ENCODE measurements around the gene PSMF1.

DNA sequence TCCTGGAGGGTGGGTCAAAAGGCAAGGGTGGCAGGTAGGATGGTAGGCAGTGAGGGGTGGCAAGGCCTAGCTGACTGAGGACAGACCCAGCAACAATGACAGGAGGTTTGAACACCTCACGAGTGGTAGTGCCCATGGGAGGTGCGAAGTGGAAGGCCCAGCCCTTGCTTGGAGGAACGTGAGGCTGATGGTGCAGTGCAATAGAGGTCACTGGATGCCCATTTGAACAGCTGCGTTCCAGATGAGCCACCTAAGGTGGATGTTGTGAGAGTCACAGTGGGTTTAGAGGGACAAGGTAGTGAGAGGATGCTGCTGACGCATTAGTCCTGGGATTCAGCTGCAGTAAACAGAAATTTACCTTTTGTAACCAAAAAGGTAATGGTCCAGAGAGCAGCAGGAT, 50.8 kb downstream of the PSMF1 start:
- TF ChIP-seq, protein P1, sequence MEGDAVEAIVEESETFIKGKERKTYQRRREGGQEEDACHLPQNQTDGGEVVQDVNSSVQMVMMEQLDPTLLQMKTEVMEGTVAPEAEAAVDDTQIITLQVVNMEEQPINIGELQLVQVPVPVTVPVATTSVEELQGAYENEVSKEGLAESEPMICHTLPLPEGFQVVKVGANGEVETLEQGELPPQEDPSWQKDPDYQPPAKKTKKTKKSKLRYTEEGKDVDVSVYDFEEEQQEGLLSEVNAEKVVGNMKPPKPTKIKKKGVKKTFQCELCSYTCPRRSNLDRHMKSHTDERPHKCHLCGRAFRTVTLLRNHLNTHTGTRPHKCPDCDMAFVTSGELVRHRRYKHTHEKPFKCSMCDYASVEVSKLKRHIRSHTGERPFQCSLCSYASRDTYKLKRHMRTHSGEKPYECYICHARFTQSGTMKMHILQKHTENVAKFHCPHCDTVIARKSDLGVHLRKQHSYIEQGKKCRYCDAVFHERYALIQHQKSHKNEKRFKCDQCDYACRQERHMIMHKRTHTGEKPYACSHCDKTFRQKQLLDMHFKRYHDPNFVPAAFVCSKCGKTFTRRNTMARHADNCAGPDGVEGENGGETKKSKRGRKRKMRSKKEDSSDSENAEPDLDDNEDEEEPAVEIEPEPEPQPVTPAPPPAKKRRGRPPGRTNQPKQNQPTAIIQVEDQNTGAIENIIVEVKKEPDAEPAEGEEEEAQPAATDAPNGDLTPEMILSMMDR (IDR thresholded peaks at IDR 0.05): no peak
- no peak for TF ChIP-seq POLR2A (IDR thresholded peaks at IDR 0.05)
